ENCODE results near the gene GOLPH3. TPM values are rescaled to one million over a fixed set of nuclear protein-coding genes. Genes with fewer than 3 reads are reported as not detected.

GOLPH3 gene
- polyA plus RNA-seq, 1 donor (not counting 4 experiments of a cell fraction or from before 2014, with no cell fraction given): 42.0 TPM

GRCh38 chr5:32151198-32151597 lies 22.9 kb downstream of the GOLPH3 start:
- peaks cover 89% of the 10 kb centered on the region for H3K79me2 ChIP-seq (ENCODE audit: control insufficient read depth, insufficient read depth, low read length)
- DNase-seq (ENCODE audit: low read depth, low spot score): no peak
- H3K9me3 ChIP-seq (ENCODE audit: control insufficient read depth, low read depth, low read length): no peaks in the 10 kb centered on the region
- no peak for TF ChIP-seq EZH2 (IDR thresholded peaks at IDR 0.05; ENCODE audit: low read length)
- no peak for TF ChIP-seq CTCF (optimal IDR thresholded peaks at IDR 0.05 in 1 of 3, IDR thresholded peaks at IDR 0.05 in 1 of 3, conservative IDR thresholded peaks at IDR 0.05 in 1 of 3; ENCODE audit: extremely low read depth in 1 of 3, insufficient read depth in 2 of 3, low read length in 3 of 3)
- no peak for FAIRE-seq
- no peak overlapping the region for H3K27ac ChIP-seq (ENCODE audit: control insufficient read depth, insufficient read depth, low read length)
- dilution Hi-C loops (cut with MboI; ENCODE audit: extremely low pct_ligation_motif_present, low sequenced_read_pairs): no loop called here
- H2AFZ ChIP-seq (ENCODE audit: control insufficient read depth, low read length): no peak overlapping the region
- H3K4me1 ChIP-seq (ENCODE audit: control insufficient read depth, extremely low read depth, insufficient read depth, low read length): no peaks in the 10 kb centered on the region
- peaks cover 9% of the 10 kb centered on the region for H4K20me1 ChIP-seq (ENCODE audit: control insufficient read depth, extremely low read depth, insufficient read depth, low read length)
- H3K9ac ChIP-seq (ENCODE audit: control insufficient read depth, extremely low read depth, insufficient read depth, low read length): no peak overlapping the region
- H3K4me3 ChIP-seq (ENCODE audit: control insufficient read depth in 2 of 3, extremely low read depth in 1 of 3, insufficient read depth in 2 of 3, low read depth in 1 of 3, low read length in 3 of 3): no peak overlapping the region
- H3K4me2 ChIP-seq (ENCODE audit: control insufficient read depth, extremely low read depth, insufficient read depth, low read depth, low read length): no peak overlapping the region
- H3K36me3 ChIP-seq (ENCODE audit: control insufficient read depth in 2 of 2, extremely low read depth in 1 of 2, insufficient read depth in 2 of 2, low read length in 2 of 2): no peaks in the 10 kb centered on the region
- no peaks in the 10 kb centered on the region for H3K9me1 ChIP-seq (ENCODE audit: control insufficient read depth, extremely low read depth, insufficient read depth, low read length)
- no peaks in the 10 kb centered on the region for H3K27me3 ChIP-seq (ENCODE audit: control insufficient read depth, extremely low read depth, insufficient read depth, low read length)

GRCh38 chr5:32150366-32150765 lies 23.8 kb downstream of the GOLPH3 start:
- H3K4me3 ChIP-seq (ENCODE audit: control insufficient read depth in 2 of 3, extremely low read depth in 1 of 3, insufficient read depth in 2 of 3, low read depth in 1 of 3, low read length in 3 of 3): no peak overlapping the region
- no peak overlapping the region for H3K9ac ChIP-seq (ENCODE audit: control insufficient read depth, extremely low read depth, insufficient read depth, low read length)
- no peak for DNase-seq (ENCODE audit: low read depth, low spot score)
- TF ChIP-seq CTCF (optimal IDR thresholded peaks at IDR 0.05 in 1 of 3, IDR thresholded peaks at IDR 0.05 in 1 of 3, conservative IDR thresholded peaks at IDR 0.05 in 1 of 3; ENCODE audit: extremely low read depth in 1 of 3, insufficient read depth in 2 of 3, low read length in 3 of 3): no peak
- TF ChIP-seq EZH2 (IDR thresholded peaks at IDR 0.05; ENCODE audit: low read length): no peak
- no peak overlapping the region for H3K4me2 ChIP-seq (ENCODE audit: control insufficient read depth, extremely low read depth, insufficient read depth, low read depth, low read length)
- no peaks in the 10 kb centered on the region for H3K9me3 ChIP-seq (ENCODE audit: control insufficient read depth, low read depth, low read length)
- H3K9me1 ChIP-seq (ENCODE audit: control insufficient read depth, extremely low read depth, insufficient read depth, low read length): no peaks in the 10 kb centered on the region
- dilution Hi-C loops (cut with MboI; ENCODE audit: extremely low pct_ligation_motif_present, low sequenced_read_pairs): no loop called here
- no peak overlapping the region for H2AFZ ChIP-seq (ENCODE audit: control insufficient read depth, low read length)
- no peaks in the 10 kb centered on the region for H3K36me3 ChIP-seq (ENCODE audit: control insufficient read depth in 2 of 2, extremely low read depth in 1 of 2, insufficient read depth in 2 of 2, low read length in 2 of 2)
- peaks cover 89% of the 10 kb centered on the region for H3K79me2 ChIP-seq (ENCODE audit: control insufficient read depth, insufficient read depth, low read length)
- no peak for FAIRE-seq
- peaks cover 9% of the 10 kb centered on the region for H4K20me1 ChIP-seq (ENCODE audit: control insufficient read depth, extremely low read depth, insufficient read depth, low read length)
- H3K4me1 ChIP-seq (ENCODE audit: control insufficient read depth, extremely low read depth, insufficient read depth, low read length): no peaks in the 10 kb centered on the region
- no peak overlapping the region for H3K27ac ChIP-seq (ENCODE audit: control insufficient read depth, insufficient read depth, low read length)
- H3K27me3 ChIP-seq (ENCODE audit: control insufficient read depth, extremely low read depth, insufficient read depth, low read length): no peaks in the 10 kb centered on the region
